Esophagus muscularis mucosa (tissue), 4 donors: ENCODE measurements around the gene GRAMD2A.

ENCODE experiments used
- EP300 ChIP-seq: sonication (generic); formaldehyde crosslinking; IDR thresholded peaks from one replicate; pipeline ENCODE4 v1.6.1; 2017; ENCODE audit warnings: antibody characterized with exemption
- POLR2A ChIP-seq: fragments of 450-650 bp; IDR thresholded peaks from one replicate; pipeline ENCODE4 v1.6.1; 2017; ENCODE audit warnings: antibody characterized with exemption, moderate library complexity, mild to moderate bottlenecking, low read depth
- POLR2AphosphoS5 ChIP-seq, 2 donors: sonication (generic); formaldehyde crosslinking; IDR thresholded peaks; one replicate each; pipeline ENCODE4 v1.6.1; 2017; ENCODE audit warnings: antibody characterized with exemption in 2 of 2
- TF ChIP-seq, protein P1 (sequence below), 3 experiments: fragments of 200-600 bp in 2 of 3; fragments of 450-650 bp in 1 of 3; sonication (generic) in 2 of 3; IDR thresholded peaks; one replicate each; pipeline ENCODE4 v1.5.1; 2017 to 2019; ENCODE audit warnings: antibody characterized with exemption in 3 of 3, mild to moderate bottlenecking in 2 of 3, moderate library complexity in 1 of 3

DNA sequence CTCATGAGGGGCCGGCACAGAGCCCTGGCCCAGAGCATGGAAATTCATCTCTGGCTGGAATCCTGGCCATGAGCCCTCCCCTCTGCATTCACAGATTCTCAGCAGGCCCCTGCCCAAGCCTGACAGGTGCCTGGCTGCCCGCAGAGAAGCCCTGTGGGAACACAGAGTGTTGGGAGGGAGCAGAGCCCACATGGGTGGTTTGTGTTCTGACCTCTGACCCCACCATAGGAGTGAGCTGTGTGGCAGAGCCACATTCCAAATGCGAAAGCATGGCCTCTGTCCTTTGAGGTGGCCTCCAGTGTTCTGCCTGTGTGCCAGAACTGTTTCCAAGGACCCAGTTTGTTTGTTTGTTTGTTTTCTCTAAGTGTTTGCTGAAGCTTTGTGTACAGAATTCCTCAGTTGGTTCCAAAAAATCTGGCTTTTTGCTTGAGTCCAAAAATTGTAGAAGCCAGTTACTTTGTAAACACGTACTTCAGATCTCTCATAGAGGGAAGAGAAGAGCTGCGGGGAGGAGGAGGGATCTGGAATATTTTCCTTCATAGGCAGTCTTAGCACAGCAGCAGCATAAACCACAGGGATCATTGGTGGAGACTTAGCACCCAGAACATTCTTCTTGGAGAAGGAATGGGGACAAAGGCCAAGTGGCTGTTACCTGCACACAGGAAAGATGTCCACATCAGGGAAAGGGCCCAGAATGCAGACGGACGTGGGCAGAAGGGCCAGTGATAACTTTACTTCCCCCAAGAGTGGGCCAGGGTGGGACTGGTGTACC, 36.0 kb downstream of the GRAMD2A start:
- TF ChIP-seq, protein P1, sequence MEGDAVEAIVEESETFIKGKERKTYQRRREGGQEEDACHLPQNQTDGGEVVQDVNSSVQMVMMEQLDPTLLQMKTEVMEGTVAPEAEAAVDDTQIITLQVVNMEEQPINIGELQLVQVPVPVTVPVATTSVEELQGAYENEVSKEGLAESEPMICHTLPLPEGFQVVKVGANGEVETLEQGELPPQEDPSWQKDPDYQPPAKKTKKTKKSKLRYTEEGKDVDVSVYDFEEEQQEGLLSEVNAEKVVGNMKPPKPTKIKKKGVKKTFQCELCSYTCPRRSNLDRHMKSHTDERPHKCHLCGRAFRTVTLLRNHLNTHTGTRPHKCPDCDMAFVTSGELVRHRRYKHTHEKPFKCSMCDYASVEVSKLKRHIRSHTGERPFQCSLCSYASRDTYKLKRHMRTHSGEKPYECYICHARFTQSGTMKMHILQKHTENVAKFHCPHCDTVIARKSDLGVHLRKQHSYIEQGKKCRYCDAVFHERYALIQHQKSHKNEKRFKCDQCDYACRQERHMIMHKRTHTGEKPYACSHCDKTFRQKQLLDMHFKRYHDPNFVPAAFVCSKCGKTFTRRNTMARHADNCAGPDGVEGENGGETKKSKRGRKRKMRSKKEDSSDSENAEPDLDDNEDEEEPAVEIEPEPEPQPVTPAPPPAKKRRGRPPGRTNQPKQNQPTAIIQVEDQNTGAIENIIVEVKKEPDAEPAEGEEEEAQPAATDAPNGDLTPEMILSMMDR (IDR thresholded peaks at IDR 0.05) = no peak
- no peak for TF ChIP-seq POLR2AphosphoS5 (IDR thresholded peaks at IDR 0.05)
- no peak for TF ChIP-seq POLR2A
- TF ChIP-seq EP300 = no peak
